HuH-7.5 (cell line): ENCODE data around the gene GPR39.

Experiments used
- DNase-seq: peaks from one replicate; pipeline ENCODE4 v3.0.0; 2011; ENCODE audit warnings: low spot score

The GPR39 gene

GRCh38 chr2:132671151-132671835 is 254.7 kb downstream of the GPR39 start:
- no peak for DNase-seq

DNA sequence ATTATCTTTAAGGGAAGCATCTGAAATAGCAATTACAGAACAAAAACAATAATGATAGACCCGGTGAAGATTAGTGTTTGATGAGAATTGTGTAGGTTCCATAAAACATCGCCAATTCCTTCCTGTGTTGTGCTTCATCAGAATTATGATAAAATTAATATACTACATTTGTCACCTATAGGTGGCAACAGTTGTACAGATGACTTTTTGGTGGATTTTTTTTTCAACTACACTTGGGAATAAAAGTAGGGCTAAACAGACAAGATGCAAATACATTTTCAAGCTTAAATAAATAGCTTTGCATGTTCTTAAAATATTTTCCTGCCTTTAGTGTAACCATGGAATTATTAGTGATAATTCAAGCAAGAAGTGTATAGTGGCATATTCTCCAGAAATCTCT is 260.4 kb downstream of the GPR39 start:
- DNase-seq, result no peak

DNA sequence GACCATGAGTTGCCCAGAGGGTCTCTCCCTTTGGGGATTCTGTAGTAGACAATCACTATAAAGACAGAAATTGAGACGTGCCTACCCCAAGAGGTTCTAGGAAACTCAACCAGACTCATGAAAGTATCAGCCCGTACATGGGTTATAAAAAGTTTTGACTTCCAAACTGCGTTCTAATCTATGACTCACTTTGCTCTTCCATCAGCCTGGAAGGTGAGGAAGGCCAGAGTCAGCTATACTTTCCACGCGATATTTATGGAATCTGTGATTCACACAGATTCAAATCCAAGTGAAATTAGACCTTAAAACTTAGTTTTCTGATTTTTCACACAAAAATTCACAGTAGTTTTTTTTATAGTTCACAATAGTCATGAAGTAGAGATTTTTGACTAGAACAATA is 261.1 kb downstream of the GPR39 start:
- no peak for DNase-seq

GRCh38 chr2:132678483-132678882 is 261.9 kb downstream of the GPR39 start:
- no peak for DNase-seq

GRCh38 chr2:132680544-132680943 is 263.9 kb downstream of the GPR39 start:
- DNase-seq, result no peak

DNA sequence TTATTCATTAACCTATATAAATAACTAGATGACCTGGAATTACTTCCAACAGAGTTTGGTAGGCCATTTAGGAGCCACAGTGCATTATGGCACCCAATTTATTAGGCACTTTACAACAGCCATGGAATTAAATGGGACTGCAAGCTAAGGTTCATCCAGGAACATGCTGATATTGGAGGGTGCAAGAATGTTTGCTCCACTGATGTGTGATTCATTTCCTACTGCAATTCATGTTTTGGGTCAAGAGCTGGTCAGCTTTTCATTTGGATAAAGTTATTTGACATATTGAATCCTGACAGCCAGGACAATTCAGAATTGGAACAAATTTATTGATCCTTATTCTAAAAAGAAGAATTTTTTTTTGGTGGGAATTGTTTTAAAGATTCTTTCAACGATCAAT is 265.2 kb downstream of the GPR39 start:
- no peak for DNase-seq

GRCh38 chr2:132690664-132691303 is 274.2 kb downstream of the GPR39 start:
- no peak for DNase-seq

GRCh38 chr2:132691556-132691955 is 275.0 kb downstream of the GPR39 start:
- DNase-seq, result no peak

DNA sequence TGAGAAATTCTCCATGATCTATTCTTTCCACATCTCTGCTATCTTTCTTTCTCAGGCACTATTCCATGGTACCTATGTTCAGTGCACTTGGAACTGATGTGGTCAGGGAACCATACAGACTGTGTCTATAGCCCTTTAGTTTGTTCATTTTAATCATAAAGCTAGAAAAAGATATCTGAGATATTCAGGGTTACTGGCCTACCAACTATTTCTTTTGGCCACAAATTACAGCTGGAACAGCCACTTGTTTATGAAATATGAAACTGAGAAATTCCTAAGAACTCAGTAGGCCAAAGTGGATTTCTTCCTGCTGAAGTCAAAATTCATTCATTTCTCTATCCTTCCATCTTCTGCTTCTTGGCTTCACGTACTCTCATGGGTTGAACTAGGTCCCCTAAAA is 276.2 kb downstream of the GPR39 start:
- no peak for DNase-seq
